GM12891 (cell line): ENCODE results near the gene RUNDC1.

Experiments used
- DNase-seq: peaks from one replicate; pipeline ENCODE4 v3.0.0; 2011; ENCODE audit warnings: low spot score; ENCODE audit not compliant: insufficient read length
- FAIRE-seq: peaks from 2 replicates; lab custom pipeline; 2011; peaks lifted over from hg19 to GRCh38; lab: Jason Lieb, UNC
- PAX5 ChIP-seq: IDR thresholded peaks from 2 replicates; pipeline ENCODE4 v1.6.1; 2011; ENCODE audit warnings: low read length, moderate library complexity, mild to moderate bottlenecking; ENCODE audit not compliant: insufficient read depth, severe bottlenecking
- POLR2A ChIP-seq: IDR thresholded peaks from 2 replicates; pipeline ENCODE4 v1.6.1; 2011; ENCODE audit warnings: low read depth, low read length, control low read depth
- POLR2AphosphoS5 ChIP-seq: IDR thresholded peaks from 2 replicates; pipeline ENCODE4 v1.6.1; 2011; ENCODE audit warnings: low read depth, low read length, control low read depth
- POU2F2 ChIP-seq: IDR thresholded peaks from 2 replicates; pipeline ENCODE4 v1.6.1; 2011; ENCODE audit warnings: low read depth, mild to moderate bottlenecking, control low read depth, low read length, moderate library complexity
- SPI1 ChIP-seq: IDR thresholded peaks from 2 replicates; pipeline ENCODE4 v1.6.1; 2011; ENCODE audit warnings: low read depth, low read length, control low read depth
- TAF1 ChIP-seq: IDR thresholded peaks from 2 replicates; pipeline ENCODE4 v1.6.1; 2011; ENCODE audit warnings: low read depth, low read length, control low read depth

Gene RUNDC1

DNA sequence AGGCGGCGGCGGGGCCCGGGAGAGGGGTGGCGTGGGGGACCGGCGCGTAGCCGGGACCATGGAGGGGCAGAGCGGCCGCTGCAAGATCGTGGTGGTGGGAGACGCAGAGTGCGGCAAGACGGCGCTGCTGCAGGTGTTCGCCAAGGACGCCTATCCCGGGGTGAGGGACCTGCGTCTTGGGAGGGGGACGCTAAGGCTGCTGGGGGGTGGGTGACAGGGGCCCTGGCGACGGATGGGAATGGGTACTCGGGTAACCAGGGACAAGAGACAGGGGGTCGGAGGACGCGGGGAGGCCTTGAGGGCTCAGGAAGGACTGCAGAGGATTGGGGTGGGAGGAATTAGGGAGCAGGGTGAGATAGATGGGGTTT is 44.9 kb downstream of the RUNDC1 start:
- DNase-seq (no peak), FAIRE-seq (no peak)
- TF ChIP-seq SPI1 (no peak), TAF1 (no peak), PAX5 (no peak), POLR2A (no peak), POU2F2 (no peak), POLR2AphosphoS5 (no peak)

DNA sequence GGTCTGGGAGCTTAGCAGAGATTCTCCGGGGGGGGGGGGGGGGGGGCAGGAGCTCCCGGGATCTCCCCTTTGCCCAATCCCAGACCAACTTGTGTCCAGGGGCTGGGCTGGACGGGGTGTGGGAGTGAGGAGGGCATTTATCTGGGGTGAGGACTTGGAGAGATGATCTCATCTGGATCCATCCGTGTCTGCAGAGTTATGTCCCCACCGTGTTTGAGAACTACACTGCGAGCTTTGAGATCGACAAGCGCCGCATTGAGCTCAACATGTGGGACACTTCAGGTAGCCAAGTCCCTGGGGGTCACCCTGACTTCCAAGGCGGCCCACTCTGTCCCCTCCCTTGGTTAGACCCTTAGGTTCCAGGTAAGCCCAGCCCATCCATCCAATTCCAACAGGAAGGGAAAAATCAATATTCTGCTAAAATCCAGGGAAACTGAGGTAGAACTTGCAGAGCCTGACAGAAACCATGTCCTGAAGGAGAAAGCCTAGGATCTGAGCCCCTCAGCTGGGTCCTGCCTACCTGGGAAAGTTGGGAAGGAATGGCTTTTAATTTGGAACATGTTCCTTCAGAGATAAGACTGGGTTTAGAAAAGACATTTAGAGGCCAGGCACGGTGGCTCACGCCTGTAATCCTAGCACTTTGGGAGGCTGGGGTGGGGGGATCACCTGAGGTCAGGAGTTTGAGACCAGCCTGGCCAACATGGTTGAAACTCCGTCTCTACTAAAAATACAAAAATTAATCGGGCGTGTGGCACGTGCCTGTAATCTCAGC is 45.6 kb downstream of the RUNDC1 start:
- DNase-seq (no peak), FAIRE-seq (no peak)

DNA sequence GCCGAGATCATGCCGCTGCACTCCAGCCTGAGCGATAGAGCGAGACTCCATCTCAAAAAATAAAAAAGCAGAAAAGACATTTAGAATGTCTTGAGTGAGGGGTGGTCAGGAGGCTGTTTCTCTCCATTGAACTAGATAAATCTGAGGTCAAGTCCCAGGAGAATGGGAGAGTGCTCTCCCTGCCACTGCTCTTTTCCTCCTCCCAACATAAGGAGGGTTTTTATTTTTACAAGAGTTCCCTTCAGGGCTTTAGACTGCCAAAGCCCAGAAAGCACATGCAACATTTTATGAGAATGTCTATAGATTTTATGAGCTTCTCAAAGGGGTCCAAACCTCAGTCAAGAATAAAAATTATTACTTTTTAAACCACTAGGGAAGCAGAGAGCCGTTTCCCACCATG is 46.2 kb downstream of the RUNDC1 start:
- TF ChIP-seq POU2F2 (no peak), SPI1 (no peak), POLR2A (no peak), TAF1 (no peak), PAX5 (no peak), POLR2AphosphoS5 (no peak)
- FAIRE-seq (no peak), DNase-seq (no peak)

More for the DNA sequence above, 45.6 kb downstream of the RUNDC1 start:
- TF ChIP-seq TAF1 (no peak), SPI1 (no peak), POLR2AphosphoS5 (no peak), POU2F2 (no peak), POLR2A (no peak), PAX5 (no peak)

DNA sequence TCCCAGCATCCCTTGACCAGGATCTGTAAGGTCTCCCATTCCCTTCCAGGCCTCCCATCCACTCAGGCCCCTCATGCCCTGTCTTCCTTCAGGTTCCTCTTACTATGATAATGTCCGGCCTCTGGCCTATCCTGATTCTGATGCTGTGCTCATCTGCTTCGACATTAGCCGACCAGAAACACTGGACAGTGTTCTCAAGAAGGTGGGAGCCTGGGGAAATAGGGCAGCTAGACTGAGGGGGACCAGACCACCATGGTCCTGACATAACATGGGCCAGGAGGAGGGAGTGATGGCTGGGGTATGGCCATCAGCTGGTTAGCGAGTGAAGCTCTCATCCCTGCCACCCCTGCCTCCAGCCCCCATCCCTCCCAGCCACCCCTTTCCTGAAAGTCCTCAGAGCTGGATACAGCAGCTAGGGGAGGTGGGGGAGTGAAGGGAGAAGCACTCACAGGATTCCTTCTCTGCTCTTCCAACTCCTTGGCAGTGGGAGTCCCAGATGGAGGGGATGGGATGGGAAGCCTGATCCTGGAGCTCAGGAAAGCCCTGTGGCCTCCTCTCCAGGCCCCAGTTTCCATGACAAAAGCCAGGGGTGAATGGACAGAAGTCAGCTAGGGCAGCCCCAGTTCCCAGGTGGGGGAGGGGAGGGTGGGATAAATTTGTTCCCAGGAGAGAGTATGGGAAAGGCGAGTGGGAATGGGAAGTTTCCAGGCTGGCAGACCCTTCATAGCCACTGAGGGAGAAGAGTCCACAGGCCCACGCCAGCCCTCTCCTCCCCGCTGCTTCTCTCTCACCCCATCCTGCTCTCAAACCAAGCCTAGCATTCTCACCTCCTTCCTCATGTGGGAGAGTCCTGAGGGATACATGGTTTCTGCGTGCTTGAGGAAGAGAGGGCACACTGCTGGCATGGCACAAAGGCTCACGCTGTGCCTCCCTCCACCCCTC is 47.0 kb downstream of the RUNDC1 start:
- FAIRE-seq = no peak
- no peak for DNase-seq
- TF ChIP-seq POLR2A (no peak), SPI1 (no peak), PAX5 (no peak), TAF1 (no peak), POLR2AphosphoS5 (no peak), POU2F2 (no peak)

DNA sequence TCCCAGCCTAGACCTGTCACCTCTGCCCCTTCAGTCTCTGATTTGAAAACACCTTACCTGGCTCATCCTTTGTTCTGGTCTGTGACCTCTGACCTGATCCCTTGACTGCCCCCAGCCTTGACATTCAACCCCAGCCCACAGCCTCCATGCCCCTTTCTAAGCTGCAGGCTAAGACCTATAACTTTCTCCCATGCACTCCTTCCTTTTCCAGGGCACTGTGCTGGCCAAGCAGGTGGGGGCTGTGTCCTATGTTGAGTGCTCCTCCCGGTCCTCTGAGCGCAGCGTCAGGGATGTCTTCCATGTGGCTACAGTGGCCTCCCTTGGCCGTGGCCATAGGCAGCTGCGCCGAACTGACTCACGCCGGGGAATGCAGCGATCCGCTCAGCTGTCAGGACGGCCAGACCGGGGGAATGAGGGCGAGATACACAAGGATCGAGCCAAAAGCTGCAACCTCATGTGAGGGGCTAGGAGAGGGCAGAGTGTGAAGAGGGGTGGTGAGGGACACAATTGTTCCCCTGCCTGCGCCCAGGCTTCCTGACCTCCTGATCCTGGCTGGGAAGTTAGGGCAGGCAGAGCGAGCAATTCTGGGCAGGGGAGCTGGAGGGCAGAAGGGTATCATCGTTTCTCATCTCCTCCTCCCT is 48.0 kb downstream of the RUNDC1 start:
- FAIRE-seq (no peak), DNase-seq (no peak)
- TF ChIP-seq POU2F2 (no peak), SPI1 (no peak), PAX5 (no peak), TAF1 (no peak), POLR2AphosphoS5 (no peak), POLR2A (no peak)

DNA sequence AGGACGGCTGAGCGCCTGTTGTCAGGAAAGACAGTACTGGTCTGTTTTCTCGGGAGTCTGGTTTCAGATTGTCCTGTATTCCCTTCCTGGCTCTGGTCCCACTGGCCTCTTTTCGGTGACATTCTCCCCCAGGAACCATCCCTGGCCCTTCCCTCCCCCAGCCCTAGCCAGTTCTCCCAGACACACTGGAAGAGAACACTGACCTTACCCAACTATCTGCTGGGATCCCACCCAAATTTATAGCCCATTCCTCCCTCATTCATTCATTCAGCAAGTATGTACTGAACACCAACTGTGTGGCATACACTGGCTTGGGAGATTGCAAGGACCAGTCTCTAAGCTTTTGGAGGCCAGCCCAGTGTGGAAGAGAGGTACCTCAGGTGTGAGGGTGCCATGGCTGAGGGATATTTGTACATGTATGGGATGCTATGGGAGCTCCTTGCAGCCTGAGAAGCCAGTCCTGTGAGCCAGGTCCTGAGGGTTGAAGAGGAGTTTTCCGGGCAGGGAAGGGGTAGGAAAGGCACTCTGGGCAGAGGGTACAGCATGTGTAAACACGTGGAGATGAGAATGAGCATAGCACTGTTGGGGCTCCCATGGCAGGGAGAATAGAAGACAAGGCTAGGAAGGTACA is 49.9 kb downstream of the RUNDC1 start:
- FAIRE-seq (no peak), DNase-seq (no peak)
- TF ChIP-seq POLR2AphosphoS5 (no peak), POU2F2 (no peak), POLR2A (no peak), TAF1 (no peak), SPI1 (no peak)

DNA sequence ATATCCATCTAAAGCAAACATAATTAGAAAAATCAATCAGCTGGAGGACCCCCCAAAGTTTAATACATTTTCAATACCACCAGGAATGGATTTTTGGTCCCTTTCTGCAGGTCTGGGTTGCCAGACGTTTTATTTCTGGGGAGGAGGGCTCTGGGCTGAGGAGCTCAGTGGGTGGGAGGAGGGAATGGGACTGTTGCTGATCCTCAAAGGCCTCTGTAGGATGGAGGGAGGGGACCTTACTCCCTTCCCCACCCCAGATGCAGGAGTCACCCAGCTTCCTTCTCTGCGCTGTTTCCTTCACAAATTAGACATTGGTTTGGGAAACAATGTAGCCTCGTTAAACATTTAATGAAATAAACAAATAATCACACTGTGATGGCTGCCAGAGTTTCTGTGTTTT is 51.3 kb downstream of the RUNDC1 start:
- DNase-seq (no peak), FAIRE-seq (no peak)
- TF ChIP-seq SPI1 (no peak), TAF1 (no peak), POLR2AphosphoS5 (no peak), POU2F2 (no peak), POLR2A (no peak), PAX5 (no peak)

DNA sequence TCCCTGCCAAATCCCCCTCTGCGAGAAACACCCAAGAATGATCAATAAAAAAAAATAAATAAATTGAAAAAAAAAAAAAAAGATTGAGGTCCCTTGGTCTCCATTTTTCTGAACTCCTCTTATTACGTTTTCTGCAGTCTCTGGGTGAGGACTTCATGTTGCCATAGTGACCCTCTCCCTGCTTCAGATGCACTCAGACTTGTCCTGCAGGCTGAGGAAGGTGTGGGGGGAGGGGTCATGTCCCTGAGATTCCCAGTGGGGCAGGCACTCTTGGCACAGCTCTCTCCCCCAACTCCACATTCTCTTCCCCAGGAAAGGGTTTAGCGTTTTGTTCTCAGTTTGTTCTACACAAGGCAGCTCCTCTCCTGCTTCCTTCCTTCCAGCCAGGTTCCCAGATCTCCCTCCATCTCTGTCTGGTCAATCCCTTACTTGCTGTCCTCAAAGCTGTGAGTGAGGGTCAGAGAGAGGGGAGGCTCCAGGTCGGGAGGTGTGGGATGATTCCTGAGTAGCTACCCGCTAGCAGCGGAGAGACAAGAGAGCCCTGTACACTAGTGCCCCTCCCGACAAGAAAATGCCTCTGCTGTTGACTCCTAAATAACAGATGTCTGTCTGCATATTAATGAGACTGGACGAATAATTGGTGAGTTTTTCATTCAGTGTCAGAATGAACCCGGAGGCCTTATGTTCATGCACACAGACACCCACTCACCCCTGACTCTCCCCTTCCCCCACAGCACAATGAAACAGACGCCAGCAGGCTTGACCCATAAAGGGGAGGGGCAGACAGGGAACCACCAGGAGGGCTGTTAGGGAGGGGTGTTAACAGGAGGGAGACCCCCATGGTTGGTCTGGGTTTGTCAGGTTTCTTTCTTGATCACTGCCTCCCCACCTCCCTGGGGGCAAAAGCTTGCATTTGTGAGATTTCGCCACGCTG is 53.9 kb downstream of the RUNDC1 start:
- FAIRE-seq = no peak
- no peak for TF ChIP-seq POU2F2
- no peak for TF ChIP-seq POLR2AphosphoS5
- TF ChIP-seq TAF1 = no peak
- TF ChIP-seq PAX5 = no peak
- TF ChIP-seq SPI1 = no peak
- no peak for TF ChIP-seq POLR2A

More for the DNA sequence above, 53.9 kb downstream of the RUNDC1 start:
- DNase-seq = no peak
